ENCODE data around the gene BMAL1. TPM values are rescaled to one million over a fixed set of nuclear protein-coding genes. Genes with fewer than 3 reads are reported as not detected.

Gene BMAL1
- total RNA-seq, 1 experiment from 2014 or later: 3.2 TPM

DNA sequence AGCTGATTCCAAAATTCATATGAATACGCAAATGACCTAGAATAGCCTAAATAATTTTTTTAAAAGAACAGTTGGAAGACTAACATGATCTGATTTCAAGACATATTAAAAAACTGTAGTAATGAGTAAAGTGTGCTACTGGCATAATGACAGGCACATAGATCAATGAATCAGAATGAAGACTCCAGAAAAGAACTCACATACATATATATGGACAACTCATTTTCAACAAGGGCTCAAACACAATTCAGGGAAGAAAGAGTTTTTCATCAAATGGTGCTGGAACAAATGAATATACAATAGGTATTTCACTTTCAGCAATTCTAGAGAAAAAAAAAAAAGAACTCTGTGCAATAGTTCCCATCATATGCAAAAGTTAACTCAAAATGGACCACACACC lies 151.7 kb downstream of the BMAL1 start:
- no peaks in the 10 kb centered on the region for H3K4me1 ChIP-seq (ENCODE audit: insufficient read depth, low read length, poor library complexity, severe bottlenecking)
- H3K27me3 ChIP-seq (replicated peaks; ENCODE audit: insufficient read depth, low read depth, low read length, poor library complexity): no peaks in the 10 kb centered on the region
- no peak for TF ChIP-seq EZH2 (IDR thresholded peaks at IDR 0.05; ENCODE audit: borderline replicate concordance, low read depth, low read length, poor library complexity, severe bottlenecking)
- TF ChIP-seq, protein P1, sequence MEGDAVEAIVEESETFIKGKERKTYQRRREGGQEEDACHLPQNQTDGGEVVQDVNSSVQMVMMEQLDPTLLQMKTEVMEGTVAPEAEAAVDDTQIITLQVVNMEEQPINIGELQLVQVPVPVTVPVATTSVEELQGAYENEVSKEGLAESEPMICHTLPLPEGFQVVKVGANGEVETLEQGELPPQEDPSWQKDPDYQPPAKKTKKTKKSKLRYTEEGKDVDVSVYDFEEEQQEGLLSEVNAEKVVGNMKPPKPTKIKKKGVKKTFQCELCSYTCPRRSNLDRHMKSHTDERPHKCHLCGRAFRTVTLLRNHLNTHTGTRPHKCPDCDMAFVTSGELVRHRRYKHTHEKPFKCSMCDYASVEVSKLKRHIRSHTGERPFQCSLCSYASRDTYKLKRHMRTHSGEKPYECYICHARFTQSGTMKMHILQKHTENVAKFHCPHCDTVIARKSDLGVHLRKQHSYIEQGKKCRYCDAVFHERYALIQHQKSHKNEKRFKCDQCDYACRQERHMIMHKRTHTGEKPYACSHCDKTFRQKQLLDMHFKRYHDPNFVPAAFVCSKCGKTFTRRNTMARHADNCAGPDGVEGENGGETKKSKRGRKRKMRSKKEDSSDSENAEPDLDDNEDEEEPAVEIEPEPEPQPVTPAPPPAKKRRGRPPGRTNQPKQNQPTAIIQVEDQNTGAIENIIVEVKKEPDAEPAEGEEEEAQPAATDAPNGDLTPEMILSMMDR (conservative IDR thresholded peaks at IDR 0.05; ENCODE audit: low read depth, low read length): no peak
- H3K4me3 ChIP-seq (ENCODE audit: low read depth, low read length, poor library complexity, severe bottlenecking): no peak overlapping the region
- ChIA-PET POLR2A (ENCODE audit: low non-redundant PET) (no interaction called here), CTCF (no interaction called here)
- no TSS peak for BruUV-seq (replicated peaks)
- peaks cover 6% of the 10 kb centered on the region for H3K9me3 ChIP-seq (ENCODE audit: low read depth, low read length, poor library complexity, severe bottlenecking)
- DNase-seq (ENCODE audit: low spot score): no peak
- intact Hi-C loops (cut with micrococcal nuclease; ENCODE audit: unreplicated experiment): no loop called here
- no peak overlapping the region for H3K27ac ChIP-seq (ENCODE audit: low read depth, low read length, poor library complexity, severe bottlenecking)
- H3K36me3 ChIP-seq (ENCODE audit: insufficient read depth, low read length, poor library complexity, severe bottlenecking): no peaks in the 10 kb centered on the region

DNA sequence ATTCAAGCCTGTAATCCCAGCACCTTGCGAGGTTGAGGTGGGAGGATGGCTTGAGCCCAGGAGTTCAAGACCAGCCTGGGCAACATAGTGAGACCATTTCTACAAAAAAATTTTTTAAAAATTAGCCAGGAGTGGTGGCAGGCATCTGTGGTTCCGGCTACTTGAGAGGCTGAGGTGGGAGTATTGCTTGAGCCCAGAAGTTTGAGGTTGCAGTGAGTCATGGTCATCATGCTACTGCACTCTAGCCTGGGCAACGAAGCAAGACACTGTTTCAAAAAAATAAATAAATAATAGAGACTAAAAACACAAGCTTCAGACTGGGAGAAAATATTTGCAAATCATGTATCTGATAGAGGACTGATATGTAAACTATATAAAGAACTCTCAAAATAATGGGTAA lies 152.2 kb downstream of the BMAL1 start:
- POLR2A ChIA-PET (ENCODE audit: low non-redundant PET): no interaction called here
- no peak for DNase-seq (ENCODE audit: low spot score)
- no TSS peak for BruUV-seq (replicated peaks)
- CTCF ChIA-PET: no interaction called here
- no peak overlapping the region for H3K27ac ChIP-seq (ENCODE audit: low read depth, low read length, poor library complexity, severe bottlenecking)
- no peaks in the 10 kb centered on the region for H3K4me1 ChIP-seq (ENCODE audit: insufficient read depth, low read length, poor library complexity, severe bottlenecking)
- no peak for TF ChIP-seq EZH2 (IDR thresholded peaks at IDR 0.05; ENCODE audit: borderline replicate concordance, low read depth, low read length, poor library complexity, severe bottlenecking)
- TF ChIP-seq, protein P1 (conservative IDR thresholded peaks at IDR 0.05; ENCODE audit: low read depth, low read length): no peak
- peaks cover 6% of the 10 kb centered on the region for H3K9me3 ChIP-seq (ENCODE audit: low read depth, low read length, poor library complexity, severe bottlenecking)
- no peaks in the 10 kb centered on the region for H3K36me3 ChIP-seq (ENCODE audit: insufficient read depth, low read length, poor library complexity, severe bottlenecking)
- H3K27me3 ChIP-seq (replicated peaks; ENCODE audit: insufficient read depth, low read depth, low read length, poor library complexity): no peaks in the 10 kb centered on the region
- H3K4me3 ChIP-seq (ENCODE audit: low read depth, low read length, poor library complexity, severe bottlenecking): no peak overlapping the region
- intact Hi-C loops (cut with micrococcal nuclease; ENCODE audit: unreplicated experiment): no loop called here

- H3K9me3 ChIP-seq (ENCODE audit: low read depth, low read length, poor library complexity, severe bottlenecking): peaks cover 2% of the 10 kb centered on the region
- ChIA-PET POLR2A (ENCODE audit: low non-redundant PET) (no interaction called here), CTCF (no interaction called here)
- no peaks in the 10 kb centered on the region for H3K27me3 ChIP-seq (replicated peaks; ENCODE audit: insufficient read depth, low read depth, low read length, poor library complexity)
- intact Hi-C loops (cut with micrococcal nuclease; ENCODE audit: unreplicated experiment): no loop called here
- TF ChIP-seq, protein P1 (conservative IDR thresholded peaks at IDR 0.05; ENCODE audit: low read depth, low read length): no peak
- TF ChIP-seq EZH2 (IDR thresholded peaks at IDR 0.05; ENCODE audit: borderline replicate concordance, low read depth, low read length, poor library complexity, severe bottlenecking): no peak
- H3K4me1 ChIP-seq (ENCODE audit: insufficient read depth, low read length, poor library complexity, severe bottlenecking): no peaks in the 10 kb centered on the region
- no peaks in the 10 kb centered on the region for H3K36me3 ChIP-seq (ENCODE audit: insufficient read depth, low read length, poor library complexity, severe bottlenecking)
- no peak overlapping the region for H3K27ac ChIP-seq (ENCODE audit: low read depth, low read length, poor library complexity, severe bottlenecking)
- DNase-seq (ENCODE audit: low spot score): no peak
- H3K4me3 ChIP-seq (ENCODE audit: low read depth, low read length, poor library complexity, severe bottlenecking): no peak overlapping the region
- BruUV-seq (replicated peaks): no TSS peak
These were observed 155.8 kb downstream of the BMAL1 start for GRCh38 chr11:13433437-13433836.
